Smooth muscle cell (in vitro differentiated cells): ENCODE data around the gene WDR41. TPM values are rescaled to one million over a fixed set of nuclear protein-coding genes. Genes with fewer than 3 reads are reported as not detected.
"Not testable (repeated sequence)": the region's sequence is repeated elsewhere in the genome, so short reads cannot be mapped to it uniquely, and the experiment has no call there.

ENCODE experiments used
- DNase-seq: peaks from one replicate; lab custom pipeline; 2025; ENCODE audit not compliant: unreplicated experiment; lab: John Stamatoyannopoulos, UW
- H2AFZ ChIP-seq: fragments of 200-600 bp; sonication (generic); 2 replicates; pipeline ENCODE4 v1.6.0; 2016; ENCODE audit warnings: antibody characterized with exemption, low read depth, mild to moderate bottlenecking
- H3F3A ChIP-seq: fragments of 200-600 bp; sonication (generic); 2 replicates; pipeline ENCODE4 v1.6.0; 2017; ENCODE audit warnings: antibody characterized with exemption, low read depth
- H3K27ac ChIP-seq: fragments of 200-600 bp; sonication (generic); 2 replicates; pipeline ENCODE4 v1.5.1; 2016; ENCODE audit warnings: low read depth, mild to moderate bottlenecking
- H3K27me3 ChIP-seq: fragments of 200-600 bp; sonication (generic); 2 replicates; pipeline ENCODE4 v1.6.1; 2016; ENCODE audit warnings: low read depth, mild to moderate bottlenecking
- H3K36me3 ChIP-seq: fragments of 200-600 bp; sonication (generic); 2 replicates; pipeline ENCODE4 v1.5.1; 2016; ENCODE audit warnings: low read depth
- H3K4me1 ChIP-seq: fragments of 200-600 bp; sonication (generic); 2 replicates; pipeline ENCODE4 v1.5.1; 2016; ENCODE audit warnings: low read depth
- H3K4me2 ChIP-seq: fragments of 200-600 bp; sonication (generic); 2 replicates; pipeline ENCODE4 v1.6.0; 2016; ENCODE audit warnings: mild to moderate bottlenecking
- H3K4me3 ChIP-seq: fragments of 200-600 bp; sonication (generic); 2 replicates; pipeline ENCODE4 v1.5.1; 2016; ENCODE audit warnings: mild to moderate bottlenecking
- H3K79me2 ChIP-seq: fragments of 200-600 bp; sonication (generic); 2 replicates; pipeline ENCODE4 v1.6.0; 2016; ENCODE audit warnings: low read depth, mild to moderate bottlenecking
- H3K9ac ChIP-seq: fragments of 200-600 bp; sonication (generic); 2 replicates; pipeline ENCODE4 v1.6.0; 2016; ENCODE audit warnings: low read depth
- H3K9me3 ChIP-seq: fragments of 200-600 bp; sonication (generic); replicated peaks from 2 replicates; pipeline ENCODE4 v1.5.1; 2016; ENCODE audit warnings: low read depth
- H4K20me1 ChIP-seq: fragments of 200-600 bp; sonication (generic); 2 replicates; pipeline ENCODE4 v1.6.0; 2016; ENCODE audit warnings: low read depth
- WGBS: methylation state at CpG from one replicate; pipeline ENCODE4 v1.1.7; 2016; ENCODE audit warnings: low lambda C conversion rate; 5-methylcytosine and 5-hydroxymethylcytosine counted together
- polyA plus RNA-seq: library from polyadenylated mRNA; unstranded; fragments of >200 nt; fragmentation: Nextera tagmentation; extraction: Ambion mirVana; gene quantifications from 2 replicates; pipeline ENCODE4 v1.2.1, GENCODE V29; 2016
- total RNA-seq: library from RNA; depleted of rRNA; stranded (reverse); fragments of >200 nt; gene quantifications from 2 replicates; pipeline ENCODE4 v1.2.3, GENCODE V29; 2014
- TF ChIP-seq, protein P1 (sequence below): fragments of 200-600 bp; sonication (generic); IDR thresholded peaks from 2 replicates; pipeline ENCODE4 v1.5.1; 2017; ENCODE audit warnings: borderline replicate concordance, mild to moderate bottlenecking, antibody characterized with exemption; ENCODE audit not compliant: insufficient read depth, poor library complexity, severe bottlenecking

WDR41 gene
- total and polyA plus RNA-seq, 2 experiments from 2014 or later: 75.9 to 115 TPM

GRCh38 chr5:77389746-77390145 lies 102.4 kb downstream of the WDR41 start:
- no peaks in the 10 kb centered on the region for H4K20me1 ChIP-seq
- H3K4me3 ChIP-seq: no peak overlapping the region
- no peak overlapping the region for H2AFZ ChIP-seq
- H3K27ac ChIP-seq: no peak overlapping the region
- H3K4me1 ChIP-seq: no peaks in the 10 kb centered on the region
- TF ChIP-seq, protein P1, sequence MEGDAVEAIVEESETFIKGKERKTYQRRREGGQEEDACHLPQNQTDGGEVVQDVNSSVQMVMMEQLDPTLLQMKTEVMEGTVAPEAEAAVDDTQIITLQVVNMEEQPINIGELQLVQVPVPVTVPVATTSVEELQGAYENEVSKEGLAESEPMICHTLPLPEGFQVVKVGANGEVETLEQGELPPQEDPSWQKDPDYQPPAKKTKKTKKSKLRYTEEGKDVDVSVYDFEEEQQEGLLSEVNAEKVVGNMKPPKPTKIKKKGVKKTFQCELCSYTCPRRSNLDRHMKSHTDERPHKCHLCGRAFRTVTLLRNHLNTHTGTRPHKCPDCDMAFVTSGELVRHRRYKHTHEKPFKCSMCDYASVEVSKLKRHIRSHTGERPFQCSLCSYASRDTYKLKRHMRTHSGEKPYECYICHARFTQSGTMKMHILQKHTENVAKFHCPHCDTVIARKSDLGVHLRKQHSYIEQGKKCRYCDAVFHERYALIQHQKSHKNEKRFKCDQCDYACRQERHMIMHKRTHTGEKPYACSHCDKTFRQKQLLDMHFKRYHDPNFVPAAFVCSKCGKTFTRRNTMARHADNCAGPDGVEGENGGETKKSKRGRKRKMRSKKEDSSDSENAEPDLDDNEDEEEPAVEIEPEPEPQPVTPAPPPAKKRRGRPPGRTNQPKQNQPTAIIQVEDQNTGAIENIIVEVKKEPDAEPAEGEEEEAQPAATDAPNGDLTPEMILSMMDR: no peak
- no peaks in the 10 kb centered on the region for H3K9me3 ChIP-seq
- no peak overlapping the region for H3K4me2 ChIP-seq
- H3K27me3 ChIP-seq: no peaks in the 10 kb centered on the region
- DNase-seq: no peak
- H3K36me3 ChIP-seq: no peaks in the 10 kb centered on the region
- H3K9ac ChIP-seq: no peak overlapping the region
- 87% methylated on average over 2 of the region's 2 CpGs for WGBS
- no peaks in the 10 kb centered on the region for H3F3A ChIP-seq
- H3K79me2 ChIP-seq: no peaks in the 10 kb centered on the region

GRCh38 chr5:77386340-77386739 lies 105.8 kb downstream of the WDR41 start:
- H3K4me1 ChIP-seq, H4K20me1 ChIP-seq, H2AFZ ChIP-seq, H3K27me3 ChIP-seq, H3K9me3 ChIP-seq, H3K9ac ChIP-seq, H3K4me2 ChIP-seq, DNase-seq, H3F3A ChIP-seq, H3K79me2 ChIP-seq, H3K36me3 ChIP-seq, H3K27ac ChIP-seq, H3K4me3 ChIP-seq: not testable (repeated sequence)
- 93% methylated on average over 1 of the region's 1 CpG for whole genome bisulfite sequencing

DNA sequence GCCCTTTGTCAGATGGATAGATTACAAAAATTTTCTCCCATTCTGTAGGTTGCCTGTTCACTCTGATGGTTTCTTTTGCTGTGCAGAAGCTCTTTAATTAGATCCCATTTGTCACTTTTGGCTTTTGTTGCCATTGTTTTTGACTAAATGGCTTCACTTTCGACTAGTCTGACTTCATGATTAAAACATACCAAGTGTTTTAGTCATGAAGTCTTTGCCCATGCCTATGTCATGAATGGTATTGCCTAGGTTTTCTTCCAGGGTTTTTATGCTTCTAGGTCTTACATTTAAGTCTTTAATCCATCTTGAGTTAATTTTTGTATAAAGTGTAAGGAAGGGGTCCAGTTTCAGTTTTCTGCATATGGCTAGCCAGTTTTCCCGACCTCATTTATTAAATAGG lies 108.8 kb downstream of the WDR41 start:
- not testable (repeated sequence) for H3K36me3 ChIP-seq, H3K27ac ChIP-seq, H3F3A ChIP-seq, DNase-seq, H3K9ac ChIP-seq, H3K4me1 ChIP-seq, H3K79me2 ChIP-seq, H4K20me1 ChIP-seq, H3K27me3 ChIP-seq, H2AFZ ChIP-seq, H3K4me3 ChIP-seq, H3K9me3 ChIP-seq, H3K4me2 ChIP-seq
- WGBS: 62% methylated on average over 2 of the region's 2 CpGs

Other genes with a start within 250 kb of the WDR41 start
- not detected in 2 replicates for gene OTP, start 146.4 kb upstream of the WDR41 start, total RNA-seq
- gene OTP, start 146.4 kb upstream of the WDR41 start, polyA plus RNA-seq: not detected in 2 replicates